K562 (cell line): Measurements from ENCODE around the gene RCC1. TPM values are rescaled to one million over a fixed set of nuclear protein-coding genes. Genes with fewer than 3 reads are reported as not detected.

Experiments
- CBX1 ChIP-seq: sonication (generic); IDR thresholded peaks from 2 replicates; pipeline ENCODE4 v1.6.1; 2016; ENCODE audit warnings: antibody characterized with exemption, low read depth, mild to moderate bottlenecking
- CBX5 ChIP-seq: IDR thresholded peaks from 2 replicates; pipeline ENCODE4 v1.6.1; 2014; ENCODE audit warnings: low read depth, borderline replicate concordance
- ESRRA ChIP-seq: fragments of 450-650 bp; IDR thresholded peaks from 2 replicates; pipeline ENCODE4 v1.6.1; 2014; ENCODE audit warnings: low read depth, mild to moderate bottlenecking, moderate library complexity, borderline replicate concordance
- ESRRB ChIP-seq: fragments of 250-450 bp; sonication (Bioruptor Pico); IDR thresholded peaks from 2 replicates; pipeline ENCODE4 v1.5.0; 2020; ENCODE audit warnings: mild to moderate bottlenecking, moderate library complexity, borderline replicate concordance
- ID3 ChIP-seq, 2 experiments: fragments of 250-450 bp in 1 of 2; fragments of 450-650 bp in 1 of 2; sonication (Bioruptor Pico) in 1 of 2; IDR thresholded peaks; 2 replicates each; pipeline versions ENCODE4 v1.6.1 to v1.8.0; 2016 to 2021; ENCODE audit warnings: mild to moderate bottlenecking in 2 of 2, moderate library complexity in 2 of 2, missing compliant biosample characterization in 1 of 2, missing genetic modification characterization in 1 of 2
- IRF1 ChIP-seq: sonication (generic); formaldehyde crosslinking; IDR thresholded peaks from 2 replicates; pipeline ENCODE4 v1.8.0; 2022; ENCODE audit warnings: missing genetic modification reagents, mild to moderate bottlenecking, borderline replicate concordance
- KHSRP ChIP-seq: fragments of 450-650 bp; IDR thresholded peaks from 2 replicates; pipeline ENCODE4 v1.6.1; 2017
- MEF2D ChIP-seq: conservative IDR thresholded peaks from 2 replicates; pipeline ENCODE4 v1.6.1; 2016; ENCODE audit warnings: low read depth, missing genetic modification characterization, missing compliant biosample characterization
- PRPF4 ChIP-seq: fragments of 200-400 bp; formaldehyde crosslinking; IDR thresholded peaks from one replicate; pipeline ENCODE4 v1.6.1; 2017; ENCODE audit warnings: low read length, low read depth, mild to moderate bottlenecking; ENCODE audit not compliant: insufficient read depth, poor library complexity, severe bottlenecking
- RBM34 ChIP-seq: fragments of 200-400 bp; formaldehyde crosslinking; IDR thresholded peaks from 2 replicates; pipeline ENCODE4 v1.6.1; 2018; ENCODE audit warnings: low read length, borderline replicate concordance; ENCODE audit not compliant: insufficient read depth
- TFAM ChIP-seq: fragments of 250-450 bp; sonication (Bioruptor Pico); conservative IDR thresholded peaks from 2 replicates; pipeline ENCODE4 v1.5.0; 2021; ENCODE audit warnings: mild to moderate bottlenecking, moderate library complexity
- TRIM25 ChIP-seq: fragments of 450-650 bp; IDR thresholded peaks from 2 replicates; pipeline ENCODE4 v1.7.0; 2016; ENCODE audit warnings: borderline replicate concordance
- U2AF1 ChIP-seq: fragments of 200-400 bp; formaldehyde crosslinking; optimal IDR thresholded peaks from 2 replicates; pipeline ENCODE3; 2017; ENCODE audit warnings: mild to moderate bottlenecking, low read depth, low read length, moderate library complexity
- ZNF133 ChIP-seq: fragments of 250-450 bp; sonication (Bioruptor Pico); IDR thresholded peaks from 2 replicates; pipeline ENCODE4 v1.4.0; 2020; ENCODE audit warnings: mild to moderate bottlenecking
- ZNF431 ChIP-seq: sonication (generic); formaldehyde crosslinking; IDR thresholded peaks from 2 replicates; pipeline ENCODE4 v1.8.0; 2022; ENCODE audit warnings: mild to moderate bottlenecking, missing genetic modification reagents
- polyA plus RNA-seq, 8 experiments: library from polyadenylated mRNA; depleted of rRNA in 4 of 8; stranded (reverse) in 5 of 8; unstranded in 3 of 8; fragments of >200 nt; fragmentation: Nextera tagmentation in 2 of 8; fragmentation: Illumina TruSeq in 1 of 8; extraction: Ambion mirVana in 2 of 8; extraction: Trizol in 1 of 8; gene quantifications; 2 replicates each; pipeline versions ENCODE4 v1.2.1 to v1.2.3, GENCODE V29; 2011 to 2014; ENCODE audit warnings: inconsistent platforms in 1 of 8, missing spikeins in 1 of 8
- total RNA-seq, 7 experiments: library from RNA; depleted of rRNA in 6 of 7; stranded (reverse); fragments of >200 nt in 6 of 7; fragmentation: Illumina TruSeq in 2 of 7; extraction: Trizol in 2 of 7; gene quantifications; 2 replicates each; pipeline versions ENCODE4 v1.2.1 to v1.2.3, GENCODE V29; 2011 to 2021; ENCODE audit warnings: low replicate concordance in 1 of 7
- TF ChIP-seq, protein P1 (sequence below): fragments of 450-650 bp; IDR thresholded peaks from 2 replicates; pipeline ENCODE4 v1.6.1; 2018; ENCODE audit not compliant: partially characterized antibody
- TF ChIP-seq, protein P2 (sequence below): fragments of 250-450 bp; sonication (Bioruptor Pico); IDR thresholded peaks from 2 replicates; pipeline ENCODE4 v1.5.0; 2021
- TF ChIP-seq, protein P3 (sequence below): sonication (generic); formaldehyde crosslinking; IDR thresholded peaks from 2 replicates; pipeline ENCODE4 v1.8.1; 2023; ENCODE audit warnings: mild to moderate bottlenecking, missing genetic modification reagents, moderate library complexity

The RCC1 gene
- total and polyA plus RNA-seq, 9 of the 15 experiments (the other 6 are each of a cell fraction or from before 2014, with no cell fraction given): 16.4 to 202 (median 107) TPM

DNA sequence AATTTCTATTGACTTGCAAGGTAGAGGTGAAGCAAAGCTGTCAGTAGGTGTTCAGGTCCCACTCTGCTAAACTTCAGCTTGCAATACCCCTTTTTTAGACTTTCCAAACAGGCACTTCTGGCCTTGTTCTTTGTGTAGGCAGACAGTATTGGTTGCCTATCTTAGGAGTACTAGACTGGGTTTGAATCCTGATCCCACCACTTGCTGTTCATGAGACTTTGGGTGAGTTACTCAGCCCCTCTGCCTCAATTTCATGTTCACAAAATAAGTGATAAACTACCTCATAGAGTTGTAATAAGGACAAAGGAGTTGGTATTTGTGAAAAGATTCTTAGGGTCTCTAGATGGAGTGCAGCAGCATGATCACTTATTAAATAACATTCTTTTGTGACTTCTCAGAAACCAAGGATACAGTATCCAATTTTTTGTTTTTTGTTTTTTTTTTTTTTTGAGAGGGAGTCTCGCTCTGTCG, 5.2 kb downstream of the RCC1 start (continued):
- TF ChIP-seq, protein P1, sequence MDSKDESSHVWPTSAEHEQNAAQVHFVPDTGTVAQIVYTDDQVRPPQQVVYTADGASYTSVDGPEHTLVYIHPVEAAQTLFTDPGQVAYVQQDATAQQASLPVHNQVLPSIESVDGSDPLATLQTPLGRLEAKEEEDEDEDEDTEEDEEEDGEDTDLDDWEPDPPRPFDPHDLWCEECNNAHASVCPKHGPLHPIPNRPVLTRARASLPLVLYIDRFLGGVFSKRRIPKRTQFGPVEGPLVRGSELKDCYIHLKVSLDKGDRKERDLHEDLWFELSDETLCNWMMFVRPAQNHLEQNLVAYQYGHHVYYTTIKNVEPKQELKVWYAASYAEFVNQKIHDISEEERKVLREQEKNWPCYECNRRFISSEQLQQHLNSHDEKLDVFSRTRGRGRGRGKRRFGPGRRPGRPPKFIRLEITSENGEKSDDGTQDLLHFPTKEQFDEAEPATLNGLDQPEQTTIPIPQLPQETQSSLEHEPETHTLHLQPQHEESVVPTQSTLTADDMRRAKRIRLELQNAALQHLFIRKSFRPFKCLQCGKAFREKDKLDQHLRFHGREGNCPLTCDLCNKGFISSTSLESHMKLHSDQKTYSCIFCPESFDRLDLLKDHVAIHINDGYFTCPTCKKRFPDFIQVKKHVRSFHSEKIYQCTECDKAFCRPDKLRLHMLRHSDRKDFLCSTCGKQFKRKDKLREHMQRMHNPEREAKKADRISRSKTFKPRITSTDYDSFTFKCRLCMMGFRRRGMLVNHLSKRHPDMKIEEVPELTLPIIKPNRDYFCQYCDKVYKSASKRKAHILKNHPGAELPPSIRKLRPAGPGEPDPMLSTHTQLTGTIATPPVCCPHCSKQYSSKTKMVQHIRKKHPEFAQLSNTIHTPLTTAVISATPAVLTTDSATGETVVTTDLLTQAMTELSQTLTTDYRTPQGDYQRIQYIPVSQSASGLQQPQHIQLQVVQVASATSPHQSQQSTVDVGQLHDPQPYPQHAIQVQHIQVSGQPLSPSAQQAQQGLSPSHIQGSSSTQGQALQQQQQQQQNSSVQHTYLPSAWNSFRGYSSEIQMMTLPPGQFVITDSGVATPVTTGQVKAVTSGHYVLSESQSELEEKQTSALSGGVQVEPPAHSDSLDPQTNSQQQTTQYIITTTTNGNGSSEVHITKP: no peak
- no peak for TF ChIP-seq CBX5
- TF ChIP-seq KHSRP: peak; percentile 8; the same call in 1 of the 2 replicates
- TF ChIP-seq U2AF1: peak; percentile 51
- peak; percentile 43; the same call in 1 of the 2 replicates for TF ChIP-seq CBX1
- TF ChIP-seq, protein P2, sequence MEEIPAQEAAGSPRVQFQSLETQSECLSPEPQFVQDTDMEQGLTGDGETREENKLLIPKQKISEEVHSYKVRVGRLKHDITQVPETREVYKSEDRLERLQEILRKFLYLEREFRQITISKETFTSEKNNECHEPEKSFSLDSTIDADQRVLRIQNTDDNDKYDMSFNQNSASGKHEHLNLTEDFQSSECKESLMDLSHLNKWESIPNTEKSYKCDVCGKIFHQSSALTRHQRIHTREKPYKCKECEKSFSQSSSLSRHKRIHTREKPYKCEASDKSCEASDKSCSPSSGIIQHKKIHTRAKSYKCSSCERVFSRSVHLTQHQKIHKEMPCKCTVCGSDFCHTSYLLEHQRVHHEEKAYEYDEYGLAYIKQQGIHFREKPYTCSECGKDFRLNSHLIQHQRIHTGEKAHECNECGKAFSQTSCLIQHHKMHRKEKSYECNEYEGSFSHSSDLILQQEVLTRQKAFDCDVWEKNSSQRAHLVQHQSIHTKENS (CRISPR knock-in tag): 0 out of 2 replicates have a peak, but pooled peaks have one; percentile 55
- no peak for TF ChIP-seq ESRRA
- no peak; the same call in 1 of the 2 replicates for TF ChIP-seq TRIM25
- no peak for TF ChIP-seq RBM34
- TF ChIP-seq TFAM (CRISPR knock-in tag): no peak
- no peak for TF ChIP-seq IRF1 (CRISPR knock-in tag)
- TF ChIP-seq MEF2D (tag): no peak
- TF ChIP-seq ZNF431 (CRISPR knock-in tag): no peak
- TF ChIP-seq ESRRB (CRISPR knock-in tag): peak; percentile 86
- TF ChIP-seq, protein P3, sequence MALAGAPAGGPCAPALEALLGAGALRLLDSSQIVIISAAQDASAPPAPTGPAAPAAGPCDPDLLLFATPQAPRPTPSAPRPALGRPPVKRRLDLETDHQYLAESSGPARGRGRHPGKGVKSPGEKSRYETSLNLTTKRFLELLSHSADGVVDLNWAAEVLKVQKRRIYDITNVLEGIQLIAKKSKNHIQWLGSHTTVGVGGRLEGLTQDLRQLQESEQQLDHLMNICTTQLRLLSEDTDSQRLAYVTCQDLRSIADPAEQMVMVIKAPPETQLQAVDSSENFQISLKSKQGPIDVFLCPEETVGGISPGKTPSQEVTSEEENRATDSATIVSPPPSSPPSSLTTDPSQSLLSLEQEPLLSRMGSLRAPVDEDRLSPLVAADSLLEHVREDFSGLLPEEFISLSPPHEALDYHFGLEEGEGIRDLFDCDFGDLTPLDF (CRISPR knock-in tag): peak; percentile 17
- no peak for TF ChIP-seq ID3 (CRISPR knock-in tag; IDR thresholded peaks at IDR 0.05)
- no peak for TF ChIP-seq ID3 (tag; IDR thresholded peaks at IDR 0.05)
- TF ChIP-seq PRPF4: no peak
- no peak for TF ChIP-seq ZNF133 (CRISPR knock-in tag)
